ENCODE measurements around the gene DYNC2LI1.

DNA sequence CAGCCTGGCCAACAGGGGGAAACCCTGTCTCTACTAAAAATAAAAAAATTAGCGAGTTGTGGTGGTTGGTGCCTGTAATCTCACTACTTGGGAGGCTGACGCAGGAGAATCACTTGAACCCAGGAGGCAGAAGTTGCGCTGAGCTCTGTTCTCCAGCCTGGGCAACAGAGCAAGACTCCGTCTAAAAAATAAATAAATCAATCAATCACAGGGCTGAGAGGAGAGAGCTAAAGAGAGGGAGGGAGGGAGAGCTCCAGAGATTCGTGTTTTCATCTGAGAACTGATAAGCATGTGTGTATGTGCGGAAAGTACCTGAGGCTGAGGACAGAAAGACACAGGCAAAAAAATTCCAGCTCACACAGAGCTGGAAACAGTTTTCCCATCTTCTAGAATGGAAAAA is 37.2 kb upstream of the DYNC2LI1 start:
- TF ChIP-seq POLR2A (IDR thresholded peaks at IDR 0.05; ENCODE audit: low read length) = no peak
- no peak for TF ChIP-seq GATA1 (IDR thresholded peaks at IDR 0.05; ENCODE audit: low read depth, low read length)

All from erythroblast (primary cell).